Loucy (cell line): ENCODE measurements around the gene PCDHGA2.

Experiments used
- EZH2phosphoT487 ChIP-seq: fragments of 200-600 bp; IDR thresholded peaks from 2 replicates; pipeline ENCODE4 v1.6.1; 2018; ENCODE audit warnings: antibody characterized with exemption, mild to moderate bottlenecking, moderate library complexity, borderline replicate concordance
- TF ChIP-seq, protein P1 (sequence below): fragments of 200-600 bp; sonication (generic); conservative IDR thresholded peaks from 2 replicates; pipeline ENCODE4 v1.5.1; 2014; ENCODE audit warnings: mild to moderate bottlenecking, antibody characterized with exemption, low read length

- TF ChIP-seq, protein P1, sequence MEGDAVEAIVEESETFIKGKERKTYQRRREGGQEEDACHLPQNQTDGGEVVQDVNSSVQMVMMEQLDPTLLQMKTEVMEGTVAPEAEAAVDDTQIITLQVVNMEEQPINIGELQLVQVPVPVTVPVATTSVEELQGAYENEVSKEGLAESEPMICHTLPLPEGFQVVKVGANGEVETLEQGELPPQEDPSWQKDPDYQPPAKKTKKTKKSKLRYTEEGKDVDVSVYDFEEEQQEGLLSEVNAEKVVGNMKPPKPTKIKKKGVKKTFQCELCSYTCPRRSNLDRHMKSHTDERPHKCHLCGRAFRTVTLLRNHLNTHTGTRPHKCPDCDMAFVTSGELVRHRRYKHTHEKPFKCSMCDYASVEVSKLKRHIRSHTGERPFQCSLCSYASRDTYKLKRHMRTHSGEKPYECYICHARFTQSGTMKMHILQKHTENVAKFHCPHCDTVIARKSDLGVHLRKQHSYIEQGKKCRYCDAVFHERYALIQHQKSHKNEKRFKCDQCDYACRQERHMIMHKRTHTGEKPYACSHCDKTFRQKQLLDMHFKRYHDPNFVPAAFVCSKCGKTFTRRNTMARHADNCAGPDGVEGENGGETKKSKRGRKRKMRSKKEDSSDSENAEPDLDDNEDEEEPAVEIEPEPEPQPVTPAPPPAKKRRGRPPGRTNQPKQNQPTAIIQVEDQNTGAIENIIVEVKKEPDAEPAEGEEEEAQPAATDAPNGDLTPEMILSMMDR, result no peak
- TF ChIP-seq EZH2phosphoT487, result no peak
These were observed 50.8 kb downstream of the PCDHGA2 start for GRCh38 chr5:141389153-141390042.
